Lung microvascular endothelial cell (primary cell): ENCODE measurements around the gene FCHSD2. TPM values are rescaled to one million over a fixed set of nuclear protein-coding genes. Genes with fewer than 3 reads are reported as not detected.
"Not testable (repeated sequence)": the region's sequence is repeated elsewhere in the genome, so short reads cannot be mapped to it uniquely, and the experiment has no call there.

Source experiments
- DNase-seq, 2 donors: peaks; one replicate each; pipeline versions ENCODE4 v3.0.0 to v3.0.0-alpha.2; 2010; ENCODE audit warnings: low read depth in 2 of 2
- total RNA-seq: library from RNA; depleted of rRNA; stranded (reverse); fragments of >200 nt; gene quantifications from 2 replicates; pipeline ENCODE4 v1.2.1, GENCODE V29; 2014

FCHSD2 gene
- total RNA-seq, 1 donor from 2014 or later = 15.9 TPM

GRCh38 chr11:73152086-73152853 is 10.2 kb upstream of the FCHSD2 start:
- no peak for DNase-seq

- no peak for DNase-seq
Observed at GRCh38 chr11:73151416-73151815, 9.3 kb upstream of the FCHSD2 start.

- DNase-seq = no peak
Observed at GRCh38 chr11:73149105-73149504, 7.0 kb upstream of the FCHSD2 start.

- DNase-seq = peak; percentile 30 to 64
Observed at GRCh38 chr11:73147771-73148681, 5.9 kb upstream of the FCHSD2 start.

GRCh38 chr11:73145986-73146575 is 4.0 kb upstream of the FCHSD2 start:
- no peak for DNase-seq

- DNase-seq = peak; percentile 5 to 21
Observed at GRCh38 chr11:73143126-73143838, 1.2 kb upstream of the FCHSD2 start.

- DNase-seq = peak; percentile 53 to 81
Observed at GRCh38 chr11:73141309-73142127, 600 bp downstream of the FCHSD2 start.

GRCh38 chr11:73141031-73141308 is 1.1 kb downstream of the FCHSD2 start:
- DNase-seq = peak; percentile 26 to 37

GRCh38 chr11:73140213-73141030 is 1.7 kb downstream of the FCHSD2 start:
- DNase-seq = peak; percentile 57 to 58

- DNase-seq = peak; percentile 82 to 91
Observed at GRCh38 chr11:73139476-73140198, 2.5 kb downstream of the FCHSD2 start.

- DNase-seq = no peak
Observed at GRCh38 chr11:73137944-73138274, 4.2 kb downstream of the FCHSD2 start.

GRCh38 chr11:73137262-73137943 is 4.7 kb downstream of the FCHSD2 start:
- DNase-seq = peak; percentile 7

- not testable (repeated sequence) for DNase-seq
Observed at GRCh38 chr11:73136722-73137121, 5.4 kb downstream of the FCHSD2 start.

- DNase-seq = peak in 1 of 2 donors; percentile 6
Observed at GRCh38 chr11:73135346-73136284, 6.5 kb downstream of the FCHSD2 start.

GRCh38 chr11:73132349-73132748 is 9.8 kb downstream of the FCHSD2 start:
- DNase-seq = not testable (repeated sequence)

- DNase-seq = no peak
Observed at GRCh38 chr11:73130181-73130580, 11.9 kb downstream of the FCHSD2 start.

- DNase-seq = no peak
Observed at GRCh38 chr11:73129198-73129597, 12.9 kb downstream of the FCHSD2 start.
